NCI-H524 (cell line): ENCODE results near the gene NCAPG.

Source experiments
- DNase-seq, 2 experiments: peaks; one replicate each; lab custom pipeline; 2025; lab: John Stamatoyannopoulos, UW

The NCAPG gene

GRCh38 chr4:17876943-17877342 is 66.2 kb downstream of the NCAPG start:
- no peak for DNase-seq

- no peak for DNase-seq
Observed at GRCh38 chr4:17877661-17878060, 66.9 kb downstream of the NCAPG start.

GRCh38 chr4:17884063-17884462 is 73.3 kb downstream of the NCAPG start:
- DNase-seq, result no peak

GRCh38 chr4:17884511-17884910 is 73.7 kb downstream of the NCAPG start:
- no peak for DNase-seq

DNA sequence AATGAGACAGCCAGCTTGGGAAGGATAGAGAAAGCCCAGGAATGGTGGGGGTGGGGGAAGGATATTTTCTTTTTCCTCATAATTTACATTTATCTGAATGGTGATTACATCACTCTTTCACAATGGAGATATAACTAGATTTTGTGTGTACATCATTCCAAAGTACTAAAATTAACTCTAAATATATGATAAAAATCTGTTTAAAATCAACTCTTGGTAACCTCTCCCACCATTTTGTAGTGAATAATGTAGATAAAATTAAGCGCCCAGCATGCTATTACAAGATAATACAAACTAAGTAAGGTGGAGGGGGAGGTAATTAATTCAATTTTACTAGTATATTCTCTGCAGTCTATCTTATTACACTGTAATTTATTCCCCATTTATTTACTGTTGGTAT is 78.9 kb downstream of the NCAPG start:
- DNase-seq, result no peak

- no peak for DNase-seq
Observed at GRCh38 chr4:17894421-17894820, 83.6 kb downstream of the NCAPG start.
